ENCODE data around the gene CDR2. TPM values are rescaled to one million over a fixed set of nuclear protein-coding genes. Genes with fewer than 3 reads are reported as not detected.
"Not testable (repeated sequence)": the region's sequence is repeated elsewhere in the genome, so short reads cannot be mapped to it uniquely, and the experiment has no call there.

CDR2 gene
- total and polyA plus RNA-seq, 3 donors from 2014 or later: 56.8 to 133 (median 63.7) TPM

GRCh38 chr16:22308824-22309520 is 65.4 kb downstream of the CDR2 start:
- Histone ChIP-seq H3K4me3 (no peak overlapping the region), H3K4me1 (no peaks in the 10 kb centered on the region), H3K9me3 (no peaks in the 10 kb centered on the region), H3K27ac (no peak overlapping the region), H3K36me3 (ENCODE audit: low read depth, missing control alignments) (no peaks in the 10 kb centered on the region), H3K27me3 (no peaks in the 10 kb centered on the region)
- intact Hi-C loops (cut with DNase I; ENCODE audit: low total_unique reads): no loop called here
- WGBS, 2 donors: 93 to 94% methylated on average over 16 to 24 of the region's 24 CpGs
- DNase-seq: no peak
- TF ChIP-seq CTCF (IDR thresholded peaks at IDR 0.05) (no peak), POLR2A (IDR thresholded peaks at IDR 0.05) (no peak)

GRCh38 chr16:22307838-22308237 is 66.6 kb downstream of the CDR2 start:
- no peak for DNase-seq
- intact Hi-C loops (cut with DNase I; ENCODE audit: low total_unique reads): no loop called here
- Histone ChIP-seq H3K27me3 (no peaks in the 10 kb centered on the region), H3K4me1 (no peaks in the 10 kb centered on the region), H3K9me3 (no peaks in the 10 kb centered on the region), H3K4me3 (no peak overlapping the region), H3K27ac (no peak overlapping the region), H3K36me3 (ENCODE audit: low read depth, missing control alignments) (no peaks in the 10 kb centered on the region)
- 86 to 90% methylated on average over 4 to 10 of the region's 10 CpGs for WGBS, 2 donors
- TF ChIP-seq CTCF (IDR thresholded peaks at IDR 0.05): no peak
- TF ChIP-seq POLR2A (IDR thresholded peaks at IDR 0.05): no peak

GRCh38 chr16:22306788-22307187 is 67.6 kb downstream of the CDR2 start:
- no peak for TF ChIP-seq CTCF (IDR thresholded peaks at IDR 0.05)
- TF ChIP-seq POLR2A (IDR thresholded peaks at IDR 0.05): no peak
- Histone ChIP-seq H3K9me3 (no peaks in the 10 kb centered on the region), H3K4me3 (no peak overlapping the region), H3K27me3 (no peaks in the 10 kb centered on the region), H3K27ac (no peak overlapping the region), H3K4me1 (no peaks in the 10 kb centered on the region), H3K36me3 (ENCODE audit: low read depth, missing control alignments) (no peaks in the 10 kb centered on the region)
- no peak for DNase-seq
- intact Hi-C loops (cut with DNase I; ENCODE audit: low total_unique reads): no loop called here
- WGBS, 2 donors: 86 to 88% methylated on average over 8 to 9 of the region's 9 CpGs

- no peak for DNase-seq
- 94 to 96% methylated on average over 4 of the region's 4 CpGs for WGBS, 2 donors
- no peaks in the 10 kb centered on the region for H3K27me3 ChIP-seq
- intact Hi-C loops (cut with DNase I; ENCODE audit: low total_unique reads): no loop called here
- no peaks in the 10 kb centered on the region for H3K4me1 ChIP-seq
- no peak overlapping the region for H3K4me3 ChIP-seq
- no peak overlapping the region for H3K27ac ChIP-seq
- TF ChIP-seq CTCF (IDR thresholded peaks at IDR 0.05): no peak
- TF ChIP-seq POLR2A (IDR thresholded peaks at IDR 0.05): no peak
- no peaks in the 10 kb centered on the region for H3K9me3 ChIP-seq
- H3K36me3 ChIP-seq (ENCODE audit: low read depth, missing control alignments): no peaks in the 10 kb centered on the region
Observed at GRCh38 chr16:22304411-22304810, 70.0 kb downstream of the CDR2 start.

- WGBS, 2 donors: 96 to 98% methylated on average over 12 of the region's 12 CpGs
- TF ChIP-seq CTCF (IDR thresholded peaks at IDR 0.05): no peak
- TF ChIP-seq POLR2A (IDR thresholded peaks at IDR 0.05): no peak
- intact Hi-C loops (cut with DNase I; ENCODE audit: low total_unique reads): no loop called here
- no peak overlapping the region for H3K4me3 ChIP-seq
- H3K36me3 ChIP-seq (ENCODE audit: low read depth, missing control alignments): no peaks in the 10 kb centered on the region
- no peak overlapping the region for H3K27ac ChIP-seq
- no peaks in the 10 kb centered on the region for H3K27me3 ChIP-seq
- peaks cover 7% of the 10 kb centered on the region for H3K4me1 ChIP-seq
- DNase-seq: no peak
- H3K9me3 ChIP-seq: no peaks in the 10 kb centered on the region
Observed at GRCh38 chr16:22302776-22303363, 71.5 kb downstream of the CDR2 start.

- 95% methylated on average over 7 of the region's 7 CpGs for WGBS, 2 donors
- intact Hi-C loops (cut with DNase I; ENCODE audit: low total_unique reads); H3K27ac ChIP-seq; H3K4me3 ChIP-seq; H3K9me3 ChIP-seq; H3K27me3 ChIP-seq; H3K4me1 ChIP-seq; H3K36me3 ChIP-seq (ENCODE audit: low read depth, missing control alignments); DNase-seq: not testable (repeated sequence)
Observed at GRCh38 chr16:22301423-22301822, 73.0 kb downstream of the CDR2 start.
